ENCODE measurements around the gene ARHGAP10. TPM values are rescaled to one million over a fixed set of nuclear protein-coding genes. Genes with fewer than 3 reads are reported as not detected.
A peak's percentile ranks its signal among the peaks of the same experiment; 100 is the strongest.

Gene ARHGAP10
- total and polyA plus RNA-seq, 12 donors, result 33.9 to 71.1 (median 60.7) TPM

- H3K4me3 ChIP-seq, result no peak overlapping the region
- no peaks in the 10 kb centered on the region for H3K27me3 ChIP-seq
- peaks cover 15 to 79% (median 58%) of the 10 kb centered on the region in 9 donors for H3K4me1 ChIP-seq
- TF ChIP-seq CTCF (IDR thresholded peaks at IDR 0.05), result no peak
- peak; percentile 20 to 81 (median 53) for ATAC-seq
- no peaks in the 10 kb centered on the region for H3K36me3 ChIP-seq
- H3K27ac ChIP-seq, result peak overlapping the region; percentile 73 to 93 (median 89)
- WGBS, 2 donors, result 46 to 55% methylated on average over 5 of the region's 5 CpGs
- intact Hi-C loops (cut with DNase I), result loop anchor here in 4 of 10 donors (5.0 to 10.0 kb wide), 3 partner anchors 57 to 97 kb away; partner anchors contain the start of gene ARHGAP10 (in 2 of the 4)
- no peaks in the 10 kb centered on the region for H3K9me3 ChIP-seq
- DNase-seq, result peak in 1 of 2 donors; percentile 29
Measured at GRCh38 chr4:147831551-147832171, 99.8 kb downstream of the ARHGAP10 start.

- H3K36me3 ChIP-seq, result no peaks in the 10 kb centered on the region
- peak overlapping the region in 7 of 10 donors; percentile 0 to 93 (median 87) for H3K27ac ChIP-seq
- no peak for TF ChIP-seq CTCF (IDR thresholded peaks at IDR 0.05)
- no peak overlapping the region for H3K4me3 ChIP-seq
- WGBS, 2 donors, result 94 to 97% methylated on average over 2 of the region's 2 CpGs
- DNase-seq (no peak), ATAC-seq (no peak)
- H3K4me1 ChIP-seq, result peaks cover 15 to 77% (median 57%) of the 10 kb centered on the region in 9 donors
- intact Hi-C loops (cut with DNase I), result loop anchor here in 4 of 10 donors (5.0 to 10.0 kb wide), 3 partner anchors 58 to 98 kb away; partner anchors contain the start of gene ARHGAP10 (in 2 of the 4)
- no peaks in the 10 kb centered on the region for H3K27me3 ChIP-seq
- H3K9me3 ChIP-seq, result no peaks in the 10 kb centered on the region
Measured at GRCh38 chr4:147833254-147833653, 101.4 kb downstream of the ARHGAP10 start.

GRCh38 chr4:147833741-147834140 lies 101.9 kb downstream of the ARHGAP10 start:
- TF ChIP-seq CTCF (IDR thresholded peaks at IDR 0.05), result no peak
- no peak for ATAC-seq
- H3K4me3 ChIP-seq, result no peak overlapping the region
- peaks cover 12 to 72% (median 52%) of the 10 kb centered on the region in 9 donors for H3K4me1 ChIP-seq
- no peaks in the 10 kb centered on the region for H3K36me3 ChIP-seq
- 86 to 96% methylated on average over 2 of the region's 2 CpGs for WGBS, 2 donors
- H3K27ac ChIP-seq, result peak overlapping the region in 5 of 10 donors; percentile 84 to 93 (median 89)
- no peaks in the 10 kb centered on the region for H3K27me3 ChIP-seq
- no peak for DNase-seq
- no peaks in the 10 kb centered on the region for H3K9me3 ChIP-seq
- intact Hi-C loops (cut with DNase I), result loop anchor here in 4 of 10 donors (5.0 to 10.0 kb wide), 3 partner anchors 59 to 99 kb away; partner anchors contain the start of gene ARHGAP10 (in 2 of the 4)

GRCh38 chr4:147834480-147834879 lies 102.6 kb downstream of the ARHGAP10 start:
- Histone ChIP-seq H3K27me3 (no peaks in the 10 kb centered on the region), H3K36me3 (no peaks in the 10 kb centered on the region), H3K4me1 (peaks cover 12 to 67% (median 45%) of the 10 kb centered on the region in 9 donors), H3K27ac (peak overlapping the region in 2 of 10 donors; percentile 47 to 93), H3K4me3 (no peak overlapping the region), H3K9me3 (no peaks in the 10 kb centered on the region)
- TF ChIP-seq CTCF (IDR thresholded peaks at IDR 0.05), result no peak
- no peak for ATAC-seq
- intact Hi-C loops (cut with DNase I), result loop anchor here in 4 of 10 donors (5.0 to 10.0 kb wide), 3 partner anchors 60 to 100 kb away; partner anchors contain the start of gene ARHGAP10 (in 2 of the 4)
- no peak for DNase-seq
- 90 to 92% methylated on average over 3 of the region's 3 CpGs for WGBS, 2 donors
